Smooth muscle cell (in vitro differentiated cells): ENCODE measurements around the gene SLC16A3. TPM values are rescaled to one million over a fixed set of nuclear protein-coding genes. Genes with fewer than 3 reads are reported as not detected.

Source experiments
- DNase-seq: peaks from one replicate; lab custom pipeline; 2025; ENCODE audit not compliant: unreplicated experiment; lab: John Stamatoyannopoulos, UW
- H2AFZ ChIP-seq: fragments of 200-600 bp; sonication (generic); 2 replicates; pipeline ENCODE4 v1.6.0; 2016; ENCODE audit warnings: antibody characterized with exemption, low read depth, mild to moderate bottlenecking
- H3F3A ChIP-seq: fragments of 200-600 bp; sonication (generic); 2 replicates; pipeline ENCODE4 v1.6.0; 2017; ENCODE audit warnings: antibody characterized with exemption, low read depth
- H3K27ac ChIP-seq: fragments of 200-600 bp; sonication (generic); 2 replicates; pipeline ENCODE4 v1.5.1; 2016; ENCODE audit warnings: low read depth, mild to moderate bottlenecking
- H3K27me3 ChIP-seq: fragments of 200-600 bp; sonication (generic); 2 replicates; pipeline ENCODE4 v1.6.1; 2016; ENCODE audit warnings: low read depth, mild to moderate bottlenecking
- H3K36me3 ChIP-seq: fragments of 200-600 bp; sonication (generic); 2 replicates; pipeline ENCODE4 v1.5.1; 2016; ENCODE audit warnings: low read depth
- H3K4me1 ChIP-seq: fragments of 200-600 bp; sonication (generic); 2 replicates; pipeline ENCODE4 v1.5.1; 2016; ENCODE audit warnings: low read depth
- H3K4me2 ChIP-seq: fragments of 200-600 bp; sonication (generic); 2 replicates; pipeline ENCODE4 v1.6.0; 2016; ENCODE audit warnings: mild to moderate bottlenecking
- H3K4me3 ChIP-seq: fragments of 200-600 bp; sonication (generic); 2 replicates; pipeline ENCODE4 v1.5.1; 2016; ENCODE audit warnings: mild to moderate bottlenecking
- H3K79me2 ChIP-seq: fragments of 200-600 bp; sonication (generic); 2 replicates; pipeline ENCODE4 v1.6.0; 2016; ENCODE audit warnings: low read depth, mild to moderate bottlenecking
- H3K9ac ChIP-seq: fragments of 200-600 bp; sonication (generic); 2 replicates; pipeline ENCODE4 v1.6.0; 2016; ENCODE audit warnings: low read depth
- H3K9me3 ChIP-seq: fragments of 200-600 bp; sonication (generic); replicated peaks from 2 replicates; pipeline ENCODE4 v1.5.1; 2016; ENCODE audit warnings: low read depth
- H4K20me1 ChIP-seq: fragments of 200-600 bp; sonication (generic); 2 replicates; pipeline ENCODE4 v1.6.0; 2016; ENCODE audit warnings: low read depth
- WGBS: methylation state at CpG from one replicate; pipeline ENCODE4 v1.1.7; 2016; ENCODE audit warnings: low lambda C conversion rate; 5-methylcytosine and 5-hydroxymethylcytosine counted together
- polyA plus RNA-seq: library from polyadenylated mRNA; unstranded; fragments of >200 nt; fragmentation: Nextera tagmentation; extraction: Ambion mirVana; gene quantifications from 2 replicates; pipeline ENCODE4 v1.2.1, GENCODE V29; 2016
- total RNA-seq: library from RNA; depleted of rRNA; stranded (reverse); fragments of >200 nt; gene quantifications from 2 replicates; pipeline ENCODE4 v1.2.3, GENCODE V29; 2014
- TF ChIP-seq, protein P1 (sequence below): fragments of 200-600 bp; sonication (generic); IDR thresholded peaks from 2 replicates; pipeline ENCODE4 v1.5.1; 2017; ENCODE audit warnings: borderline replicate concordance, mild to moderate bottlenecking, antibody characterized with exemption; ENCODE audit not compliant: insufficient read depth, poor library complexity, severe bottlenecking

SLC16A3 gene
- total and polyA plus RNA-seq, 2 experiments from 2014 or later = 83.3 to 180 TPM

DNA sequence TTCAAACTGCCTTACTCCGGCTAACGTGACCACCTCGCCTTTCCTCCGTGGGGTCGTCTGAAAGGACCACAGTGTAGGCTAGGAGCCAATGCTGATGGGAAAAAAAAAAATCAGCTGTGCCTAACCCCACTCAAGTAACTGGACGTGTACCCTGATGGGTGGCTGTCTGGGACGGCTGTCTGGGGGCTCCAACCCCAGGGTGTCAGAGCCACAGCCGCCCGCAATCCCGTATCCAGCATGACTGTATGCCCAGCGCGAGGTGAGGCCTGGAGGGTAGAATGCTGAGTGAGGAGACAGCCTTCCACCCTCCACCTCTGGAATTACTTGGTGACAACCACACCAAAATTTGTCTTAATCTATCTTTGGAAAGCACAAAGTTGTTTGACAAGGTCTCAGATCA lies 41.8 kb downstream of the SLC16A3 start:
- Histone ChIP-seq H3K36me3 (no peaks in the 10 kb centered on the region), H2AFZ (no peak overlapping the region), H3K27me3 (no peaks in the 10 kb centered on the region), H3K9ac (no peak overlapping the region), H3K9me3 (no peaks in the 10 kb centered on the region), H3F3A (peaks cover 14% of the 10 kb centered on the region), H3K4me1 (peaks cover 13% of the 10 kb centered on the region), H3K4me3 (no peak overlapping the region), H3K27ac (peak overlapping the region; percentile 5), H3K4me2 (no peak overlapping the region), H4K20me1 (peaks cover 70% of the 10 kb centered on the region), H3K79me2 (peaks cover 77% of the 10 kb centered on the region)
- TF ChIP-seq, protein P1, sequence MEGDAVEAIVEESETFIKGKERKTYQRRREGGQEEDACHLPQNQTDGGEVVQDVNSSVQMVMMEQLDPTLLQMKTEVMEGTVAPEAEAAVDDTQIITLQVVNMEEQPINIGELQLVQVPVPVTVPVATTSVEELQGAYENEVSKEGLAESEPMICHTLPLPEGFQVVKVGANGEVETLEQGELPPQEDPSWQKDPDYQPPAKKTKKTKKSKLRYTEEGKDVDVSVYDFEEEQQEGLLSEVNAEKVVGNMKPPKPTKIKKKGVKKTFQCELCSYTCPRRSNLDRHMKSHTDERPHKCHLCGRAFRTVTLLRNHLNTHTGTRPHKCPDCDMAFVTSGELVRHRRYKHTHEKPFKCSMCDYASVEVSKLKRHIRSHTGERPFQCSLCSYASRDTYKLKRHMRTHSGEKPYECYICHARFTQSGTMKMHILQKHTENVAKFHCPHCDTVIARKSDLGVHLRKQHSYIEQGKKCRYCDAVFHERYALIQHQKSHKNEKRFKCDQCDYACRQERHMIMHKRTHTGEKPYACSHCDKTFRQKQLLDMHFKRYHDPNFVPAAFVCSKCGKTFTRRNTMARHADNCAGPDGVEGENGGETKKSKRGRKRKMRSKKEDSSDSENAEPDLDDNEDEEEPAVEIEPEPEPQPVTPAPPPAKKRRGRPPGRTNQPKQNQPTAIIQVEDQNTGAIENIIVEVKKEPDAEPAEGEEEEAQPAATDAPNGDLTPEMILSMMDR = no peak
- 95% methylated on average over 12 of the region's 12 CpGs for WGBS
- no peak for DNase-seq

DNA sequence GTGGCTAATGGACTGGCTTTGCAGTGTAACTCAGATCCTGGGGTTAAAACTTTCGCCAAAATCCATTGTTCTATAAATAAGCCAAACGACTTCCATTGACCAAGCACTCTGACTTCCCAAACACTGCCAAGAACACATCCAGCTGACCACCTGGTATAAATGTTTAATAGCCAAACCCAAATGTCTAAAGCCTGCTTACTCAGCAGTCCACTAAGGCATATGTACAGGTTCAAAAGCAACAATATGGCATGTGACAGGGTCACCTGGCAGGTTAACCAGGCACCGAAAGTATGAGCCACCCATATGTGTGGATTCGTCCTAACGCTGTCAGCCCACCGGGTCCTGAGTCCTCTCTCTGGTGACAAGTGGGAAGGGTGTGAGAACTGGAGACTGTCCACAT lies 42.6 kb downstream of the SLC16A3 start:
- no peak overlapping the region for H3K9ac ChIP-seq
- peak overlapping the region; percentile 99 for H3K4me2 ChIP-seq
- no peak for DNase-seq
- H3K79me2 ChIP-seq = peaks cover 69% of the 10 kb centered on the region
- no peak overlapping the region for H2AFZ ChIP-seq
- peaks cover 13% of the 10 kb centered on the region for H3K4me1 ChIP-seq
- H3K4me3 ChIP-seq = no peak overlapping the region
- no peaks in the 10 kb centered on the region for H3K36me3 ChIP-seq
- H3K9me3 ChIP-seq = no peaks in the 10 kb centered on the region
- H3F3A ChIP-seq = peaks cover 11% of the 10 kb centered on the region
- H3K27me3 ChIP-seq = no peaks in the 10 kb centered on the region
- TF ChIP-seq, protein P1 = no peak
- WGBS = 99% methylated on average over 6 of the region's 6 CpGs
- peak overlapping the region; percentile 5 for H3K27ac ChIP-seq
- H4K20me1 ChIP-seq = peaks cover 63% of the 10 kb centered on the region

DNA sequence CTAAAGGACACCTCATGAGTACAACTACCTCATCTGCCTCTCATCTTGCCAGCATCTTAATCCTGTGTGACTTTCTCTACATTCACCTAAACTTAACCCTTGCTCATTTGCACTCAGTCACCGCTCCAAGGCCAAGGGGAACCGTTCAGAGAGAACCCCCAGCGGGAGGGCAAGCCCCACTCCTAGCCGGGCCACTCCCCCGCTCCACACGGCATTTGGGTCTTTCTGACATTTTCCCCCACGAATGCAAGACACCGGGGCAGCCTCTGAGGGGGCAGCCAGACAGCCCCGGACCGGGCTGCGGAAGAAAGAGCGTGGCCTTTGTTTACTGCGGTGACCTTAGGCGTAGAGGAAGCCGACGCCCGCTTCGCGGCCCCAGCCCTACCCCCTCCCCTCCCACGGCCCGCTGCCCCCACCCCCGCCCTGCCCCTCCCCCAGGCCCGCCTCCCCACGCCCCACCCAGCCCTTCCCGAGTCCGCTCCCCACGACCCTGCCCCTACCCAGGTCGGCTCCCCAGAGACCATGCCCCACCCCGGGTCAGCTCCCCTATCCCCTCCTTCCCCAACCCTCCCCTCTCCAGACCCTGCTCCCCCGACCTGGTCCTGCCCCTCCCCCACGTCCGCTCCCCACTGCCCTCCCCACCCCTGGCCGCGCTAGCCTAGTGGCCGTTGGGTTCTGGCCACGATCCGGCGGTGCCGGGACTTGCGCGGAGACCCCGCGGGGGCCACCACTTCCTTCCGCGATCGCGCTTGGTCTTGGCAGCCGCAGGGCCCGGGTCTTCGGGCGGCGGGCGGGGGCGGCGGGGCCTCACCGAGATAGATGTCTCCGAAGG lies 43.9 kb downstream of the SLC16A3 start:
- peaks cover 9% of the 10 kb centered on the region for H3F3A ChIP-seq
- no peaks in the 10 kb centered on the region for H3K9me3 ChIP-seq
- H3K27me3 ChIP-seq = no peaks in the 10 kb centered on the region
- peaks cover 13% of the 10 kb centered on the region for H3K4me1 ChIP-seq
- H4K20me1 ChIP-seq = peaks cover 50% of the 10 kb centered on the region
- 2% methylated on average over 25 of the region's 57 CpGs for WGBS
- peak overlapping the region; percentile 99 for H3K4me2 ChIP-seq
- peaks cover 57% of the 10 kb centered on the region for H3K79me2 ChIP-seq
- peak overlapping the region; percentile 94 for H2AFZ ChIP-seq
- H3K4me3 ChIP-seq = peak overlapping the region; percentile 89
- TF ChIP-seq, protein P1 = no peak
- H3K9ac ChIP-seq = peak overlapping the region; percentile 99
- H3K27ac ChIP-seq = peak overlapping the region; percentile 99
- no peak for DNase-seq
- no peaks in the 10 kb centered on the region for H3K36me3 ChIP-seq
